PC-9 (cell line): ENCODE results near the gene WBP1L. TPM values are rescaled to one million over a fixed set of nuclear protein-coding genes. Genes with fewer than 3 reads are reported as not detected.

Source experiments
- BruUV-seq: library from RNA; stranded (reverse); fragments of 400-500 nt; replicated peaks from 2 replicates; lab custom pipeline; 2021; lab: Mats Ljungman, UMichigan
- CTCF ChIA-PET: fragments of 300-600 bp; sonication (Branson Sonifier 250); formaldehyde crosslinking; loops from one replicate; lab custom pipeline; 2022; ENCODE audit warnings: antibody characterized with exemption; lab: Charles Lee
- POLR2A ChIA-PET: fragments of 300-600 bp; sonication (Branson Sonifier 250); formaldehyde crosslinking; loops from one replicate; lab custom pipeline; 2022; ENCODE audit warnings: antibody characterized with exemption; ENCODE audit not compliant: unreplicated experiment; lab: Charles Lee
- DNase-seq, 2 experiments: peaks; one replicate each; pipeline versions ENCODE4 v3.0.0 to v3.0.0-alpha.2; 2015 to 2022; ENCODE audit warnings: mixed read lengths in 1 of 2
- H2AFZ ChIP-seq: fragments of 200-600 bp; sonication (generic); 2 replicates; pipeline ENCODE4 v1.8.1; 2017; ENCODE audit warnings: antibody characterized with exemption
- H3F3A ChIP-seq: fragments of 200-600 bp; sonication (generic); 2 replicates; pipeline ENCODE4 v1.8.1; 2017; ENCODE audit warnings: antibody characterized with exemption, mild to moderate bottlenecking, low read depth; ENCODE audit not compliant: insufficient read depth
- H3K27ac ChIP-seq: fragments of 200-600 bp; sonication (generic); 2 replicates; pipeline ENCODE4 v1.6.1; 2016; ENCODE audit warnings: mixed run types
- H3K27me3 ChIP-seq: fragments of 200-600 bp; sonication (generic); 2 replicates; pipeline ENCODE4 v1.6.1; 2016; ENCODE audit warnings: low read depth, mixed run types; ENCODE audit not compliant: insufficient read depth
- H3K36me3 ChIP-seq: fragments of 200-600 bp; sonication (generic); 2 replicates; pipeline ENCODE4 v1.6.1; 2016; ENCODE audit warnings: low read depth, mixed run types
- H3K4me1 ChIP-seq: fragments of 200-600 bp; sonication (generic); replicated peaks from 2 replicates; pipeline ENCODE4 v1.6.1; 2016; ENCODE audit warnings: mixed run types; ENCODE audit not compliant: insufficient read depth
- H3K4me2 ChIP-seq: fragments of 200-600 bp; sonication (generic); 2 replicates; pipeline ENCODE4 v1.6.1; 2017; ENCODE audit warnings: mixed run types
- H3K4me3 ChIP-seq: fragments of 200-600 bp; sonication (generic); 2 replicates; pipeline ENCODE4 v1.6.1; 2016; ENCODE audit warnings: mixed run types
- H3K79me2 ChIP-seq: fragments of 200-600 bp; sonication (generic); 2 replicates; pipeline ENCODE4 v1.6.1; 2017; ENCODE audit warnings: low read depth, mixed run types
- H3K9me2 ChIP-seq: fragments of 200-600 bp; sonication (generic); 2 replicates; pipeline ENCODE4 v1.8.1; 2017; ENCODE audit warnings: mild to moderate bottlenecking; ENCODE audit not compliant: insufficient read depth
- H3K9me3 ChIP-seq: fragments of 200-600 bp; sonication (generic); 2 replicates; pipeline ENCODE4 v1.8.1; 2016; ENCODE audit warnings: low read depth; ENCODE audit not compliant: insufficient read depth
- H4K20me1 ChIP-seq: fragments of 200-600 bp; sonication (generic); 2 replicates; pipeline ENCODE4 v1.8.1; 2017; ENCODE audit not compliant: insufficient read depth
- EZH2 ChIP-seq: fragments of 200-600 bp; sonication (generic); IDR thresholded peaks from 2 replicates; pipeline ENCODE4 v1.8.0; 2017; ENCODE audit warnings: antibody characterized with exemption, low read depth
- intact Hi-C: fragments of 100-400 bp; cut with micrococcal nuclease; formaldehyde crosslinking; loops from one replicate; pipeline ENCODE4 v1.10.0; 2022; ENCODE audit not compliant: unreplicated experiment
- total RNA-seq: library from RNA; stranded (reverse); gene quantifications from 2 replicates; pipeline ENCODE4 v1.2.3, GENCODE V29; 2021
- TF ChIP-seq, protein P1 (sequence below): fragments of 200-600 bp; sonication (generic); conservative IDR thresholded peaks from 2 replicates; pipeline ENCODE4 v1.6.1; 2017; ENCODE audit warnings: mixed run types, antibody characterized with exemption, mild to moderate bottlenecking, moderate library complexity

The WBP1L gene
- total RNA-seq, 1 experiment from 2014 or later: 19.7 TPM

DNA sequence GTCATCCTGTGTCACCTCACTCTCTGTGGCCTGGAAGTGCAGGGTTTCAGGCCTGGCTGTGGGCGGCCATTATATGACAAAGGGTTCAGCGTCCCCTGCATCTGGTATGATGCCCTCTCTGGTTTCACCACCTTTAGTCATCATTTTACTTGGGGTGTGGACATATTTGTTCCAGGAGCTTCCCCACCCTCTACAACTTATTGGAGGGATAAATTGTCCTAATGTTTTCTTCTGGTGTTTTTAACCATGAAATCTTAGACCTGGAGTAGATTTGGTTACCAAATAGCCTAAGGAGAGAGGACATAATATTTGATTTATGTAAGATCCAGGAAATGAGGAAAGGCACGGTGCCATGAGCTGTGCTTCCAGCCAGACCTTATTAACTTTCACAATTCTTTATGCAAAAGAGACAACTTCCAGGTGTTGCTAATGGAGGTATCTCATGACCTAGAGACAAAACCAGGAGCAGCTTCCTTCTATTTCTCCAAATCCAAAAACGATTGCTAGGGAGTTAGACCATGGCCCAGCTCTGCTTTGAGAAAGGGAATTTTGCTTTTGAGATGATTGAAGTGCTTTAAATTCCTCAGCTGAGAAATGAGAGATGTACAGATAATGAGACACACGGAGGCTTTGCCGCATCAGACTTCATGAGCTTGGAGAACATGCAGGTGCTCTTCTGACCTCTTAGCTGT is 20.9 kb downstream of the WBP1L start:
- peak overlapping the region; percentile 10; the same call in 1 of the 2 replicates for H3K4me2 ChIP-seq
- H2AFZ ChIP-seq: no peak overlapping the region
- H3K4me1 ChIP-seq: peaks cover 6% of the 10 kb centered on the region; the same call in 1 of the 2 replicates
- H3K79me2 ChIP-seq: no peaks in the 10 kb centered on the region
- BruUV-seq: no TSS peak
- no peaks in the 10 kb centered on the region for H3K9me3 ChIP-seq
- H3K36me3 ChIP-seq: no peaks in the 10 kb centered on the region
- no peaks in the 10 kb centered on the region for H3F3A ChIP-seq
- H3K4me3 ChIP-seq: no peak overlapping the region
- CTCF ChIA-PET: interaction anchor here (1.5 kb wide), 1 partner anchor 11 kb away, joined by 4 read pairs; no protein-coding TSS in a partner anchor
- POLR2A ChIA-PET: interaction anchor here (0.8 to 0.9 kb wide), 2 partner anchors 477 to 631 kb away, joined by 3 to 9 read pairs; no protein-coding TSS in a partner anchor
- H4K20me1 ChIP-seq: no peaks in the 10 kb centered on the region; the same call in 1 of the 2 replicates
- TF ChIP-seq, protein P1, sequence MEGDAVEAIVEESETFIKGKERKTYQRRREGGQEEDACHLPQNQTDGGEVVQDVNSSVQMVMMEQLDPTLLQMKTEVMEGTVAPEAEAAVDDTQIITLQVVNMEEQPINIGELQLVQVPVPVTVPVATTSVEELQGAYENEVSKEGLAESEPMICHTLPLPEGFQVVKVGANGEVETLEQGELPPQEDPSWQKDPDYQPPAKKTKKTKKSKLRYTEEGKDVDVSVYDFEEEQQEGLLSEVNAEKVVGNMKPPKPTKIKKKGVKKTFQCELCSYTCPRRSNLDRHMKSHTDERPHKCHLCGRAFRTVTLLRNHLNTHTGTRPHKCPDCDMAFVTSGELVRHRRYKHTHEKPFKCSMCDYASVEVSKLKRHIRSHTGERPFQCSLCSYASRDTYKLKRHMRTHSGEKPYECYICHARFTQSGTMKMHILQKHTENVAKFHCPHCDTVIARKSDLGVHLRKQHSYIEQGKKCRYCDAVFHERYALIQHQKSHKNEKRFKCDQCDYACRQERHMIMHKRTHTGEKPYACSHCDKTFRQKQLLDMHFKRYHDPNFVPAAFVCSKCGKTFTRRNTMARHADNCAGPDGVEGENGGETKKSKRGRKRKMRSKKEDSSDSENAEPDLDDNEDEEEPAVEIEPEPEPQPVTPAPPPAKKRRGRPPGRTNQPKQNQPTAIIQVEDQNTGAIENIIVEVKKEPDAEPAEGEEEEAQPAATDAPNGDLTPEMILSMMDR: no peak
- TF ChIP-seq EZH2: no peak
- DNase-seq: peak; percentile 18 to 57
- H3K9me2 ChIP-seq: no peaks in the 10 kb centered on the region
- peak overlapping the region; percentile 34; the same call in 1 of the 2 replicates for H3K27ac ChIP-seq
- H3K27me3 ChIP-seq: no peaks in the 10 kb centered on the region
- intact Hi-C loops: loop anchor here (5.0 kb wide), 1 partner anchor 53 kb away; no protein-coding TSS in a partner anchor

DNA sequence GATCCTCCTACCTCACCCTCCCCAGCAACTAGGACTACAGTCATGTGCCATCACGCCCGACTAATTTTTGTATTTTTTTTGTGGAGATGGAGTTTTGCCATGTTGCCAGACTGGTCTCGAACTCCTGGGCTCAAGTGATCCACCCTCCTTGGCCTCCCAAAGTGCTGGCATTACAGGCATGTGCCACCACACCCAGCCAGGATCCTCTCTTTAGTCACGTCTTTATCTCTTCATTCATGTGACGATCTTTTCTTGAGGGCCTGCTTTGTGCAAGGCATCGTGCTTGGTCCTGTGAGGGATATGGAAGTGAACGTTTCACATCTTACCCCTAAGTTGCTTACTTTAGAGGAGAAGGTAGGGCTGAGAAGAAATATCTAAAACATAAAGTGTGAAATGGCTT is 21.6 kb downstream of the WBP1L start:
- no peak for DNase-seq
- Histone ChIP-seq H3K36me3 (no peaks in the 10 kb centered on the region), H3F3A (no peaks in the 10 kb centered on the region), H2AFZ (no peak overlapping the region), H3K4me1 (peaks cover 6% of the 10 kb centered on the region; the same call in 1 of the 2 replicates), H3K4me2 (no peak overlapping the region), H3K79me2 (no peaks in the 10 kb centered on the region), H3K27ac (no peak overlapping the region), H3K9me2 (no peaks in the 10 kb centered on the region), H4K20me1 (no peaks in the 10 kb centered on the region; the same call in 1 of the 2 replicates), H3K4me3 (no peak overlapping the region), H3K27me3 (no peaks in the 10 kb centered on the region), H3K9me3 (no peaks in the 10 kb centered on the region)
- POLR2A ChIA-PET: interaction anchor here (0.8 to 0.9 kb wide), 2 partner anchors 476 to 631 kb away, joined by 3 to 9 read pairs; no protein-coding TSS in a partner anchor
- intact Hi-C loops: loop anchor here (5.0 kb wide), 1 partner anchor 52 kb away; no protein-coding TSS in a partner anchor
- CTCF ChIA-PET: interaction anchor here (1.5 kb wide), 1 partner anchor 11 kb away, joined by 4 read pairs; no protein-coding TSS in a partner anchor
- TF ChIP-seq, protein P1: no peak
- no peak for TF ChIP-seq EZH2
- BruUV-seq: no TSS peak

DNA sequence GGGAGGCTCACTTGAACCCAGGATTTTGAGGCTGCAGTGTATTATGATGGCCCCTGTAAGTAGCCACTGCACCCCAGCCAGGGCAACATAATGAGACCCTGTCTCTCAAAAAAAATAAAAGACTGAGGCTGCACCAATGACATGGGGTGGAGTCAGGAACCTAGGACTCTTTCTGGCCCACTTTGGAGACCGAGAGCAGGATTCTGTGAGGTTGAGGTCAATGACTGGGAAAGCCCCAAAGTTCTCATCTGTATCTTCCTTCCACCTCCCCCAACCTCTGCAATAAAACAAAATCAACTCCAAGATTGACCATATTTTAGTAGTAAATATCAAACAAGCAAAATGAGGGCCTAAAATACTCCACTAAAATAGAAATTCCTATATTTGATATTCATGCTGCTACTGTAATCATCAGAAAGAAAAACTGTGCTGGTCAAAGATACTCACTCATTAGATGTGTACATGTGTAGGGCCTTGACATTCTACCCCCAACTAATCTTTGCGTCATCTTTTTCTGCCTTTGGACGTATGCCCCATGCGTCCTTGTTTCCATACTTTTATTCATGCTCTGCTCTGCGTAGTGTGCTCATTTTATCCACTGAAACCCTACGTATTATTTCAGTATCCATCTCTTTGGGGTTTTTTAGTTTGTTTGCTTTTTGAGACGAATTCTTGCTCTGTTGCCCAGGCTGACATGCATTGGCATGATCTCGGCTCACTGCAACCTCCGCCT is 23.8 kb downstream of the WBP1L start:
- no peaks in the 10 kb centered on the region for H3F3A ChIP-seq
- H3K27ac ChIP-seq: no peak overlapping the region
- no peaks in the 10 kb centered on the region for H3K27me3 ChIP-seq
- BruUV-seq: no TSS peak
- ChIA-PET POLR2A (no interaction called here), CTCF (interaction anchor here (0.6 kb wide), 1 partner anchor 47 kb away, joined by 16 read pairs; no protein-coding TSS in a partner anchor)
- H3K4me2 ChIP-seq: no peak overlapping the region
- H3K9me2 ChIP-seq: no peaks in the 10 kb centered on the region
- DNase-seq: no peak
- no peak overlapping the region for H3K4me3 ChIP-seq
- TF ChIP-seq EZH2: no peak
- TF ChIP-seq, protein P1: no peak
- no peaks in the 10 kb centered on the region for H3K79me2 ChIP-seq
- intact Hi-C loops: loop anchor here (5.0 kb wide), 1 partner anchor 50 kb away; no protein-coding TSS in a partner anchor
- H4K20me1 ChIP-seq: no peaks in the 10 kb centered on the region
- no peaks in the 10 kb centered on the region for H3K36me3 ChIP-seq
- no peaks in the 10 kb centered on the region for H3K9me3 ChIP-seq
- H3K4me1 ChIP-seq: peaks cover 6% of the 10 kb centered on the region; the same call in 1 of the 2 replicates
- H2AFZ ChIP-seq: no peak overlapping the region
